Psoas muscle (tissue), 8 donors: Measurements from ENCODE around the gene LMF2. TPM values are rescaled to one million over a fixed set of nuclear protein-coding genes. Genes with fewer than 3 reads are reported as not detected.
"Not testable (repeated sequence)": the region's sequence is repeated elsewhere in the genome, so short reads cannot be mapped to it uniquely, and the experiment has no call there.

Experiments used
- ATAC-seq, 4 donors: fragments of 200-7000 bp; cut with Tn5 transposase; one replicate each; pipeline ENCODE4 v1.9.1; 2020; ENCODE audit warnings: moderate library complexity in 3 of 4, mild to moderate bottlenecking in 2 of 4
- DNase-seq, 2 donors: peaks; one replicate each; pipeline ENCODE4 v3.0.0-alpha.2; 2020
- H3K27ac ChIP-seq: fragments of 200-600 bp; one replicate; pipeline ENCODE4 v1.8.0; 2022
- H3K27me3 ChIP-seq, 3 donors: fragments of 200-600 bp in 1 of 3; one replicate each; pipeline versions ENCODE4 v1.6.1 to v1.8.0; 2013 to 2022; ENCODE audit warnings: low read length in 2 of 3, mild to moderate bottlenecking in 2 of 3, moderate library complexity in 1 of 3; ENCODE audit not compliant: insufficient read depth in 3 of 3
- H3K36me3 ChIP-seq, 2 donors: fragments of 200-600 bp in 1 of 2; one replicate each; pipeline versions ENCODE4 v1.6.1 to v1.8.0; 2013 to 2022; ENCODE audit warnings: low read depth in 1 of 2, mild to moderate bottlenecking in 1 of 2, moderate library complexity in 1 of 2; ENCODE audit not compliant: insufficient read depth in 1 of 2
- H3K4me1 ChIP-seq: fragments of 200-600 bp; one replicate; pipeline ENCODE4 v1.8.0; 2022
- H3K4me3 ChIP-seq: fragments of 200-600 bp; one replicate; pipeline ENCODE4 v1.8.0; 2022; ENCODE audit warnings: mild to moderate bottlenecking
- H3K9me3 ChIP-seq: fragments of 200-600 bp; one replicate; pipeline ENCODE4 v1.8.0; 2022
- WGBS, 3 donors: extraction: QIAGEN DNeasy Blood & Tissue Kit; methylation state at CpG; one replicate each; pipeline versions ENCODE4 v1.1.6 to v1.1.7; 2013; 5-methylcytosine and 5-hydroxymethylcytosine counted together
- intact Hi-C, 2 donors: fragments of 100-400 bp; cut with DNase I; formaldehyde crosslinking; loops; one replicate each; pipeline versions ENCODE4 v1.11.0 to v1.14.2; 2022
- polyA plus RNA-seq, 3 donors: library from polyadenylated mRNA; stranded (reverse); fragments of 200-250 nt; gene quantifications; one replicate each; pipeline ENCODE4 v1.2.3, GENCODE V29; 2013
- total RNA-seq, 4 donors: library from RNA; stranded (reverse); fragmentation: NEBNext Ultra II Directional in 2 of 4; extraction: Animal tissue kit (Norgen Biotek cat#: 25700) in 2 of 4; gene quantifications; one replicate each; pipeline versions ENCODE4 v1.2.1 to v1.2.4, GENCODE V29; 2021 to 2023
- TF ChIP-seq, protein P1 (sequence below): fragments of 200-600 bp; IDR thresholded peaks from one replicate; pipeline ENCODE4 v1.8.0; 2022; ENCODE audit warnings: antibody characterized with exemption
- donor health status: healthy with polysubstance abuse.
- donor health status: DM: no; HTN: no; CAD: no; lungs with moderate emphysema.
- donor health status: Bipolar disorder and iron deficiency.
- donor health status: healthy.
- donor health status: DM: yes; HTN: yes; CAD: no.
- donor health status: DM: no; HTN: no; CAD: no.
- donor health status: DM: no; HTN: no; CAD: no.
- donor health status: DM: yes; HTN: yes; CAD: no.

The LMF2 gene
- total and polyA plus RNA-seq, 7 donors, result 14.9 to 24.1 (median 17.2) TPM

DNA sequence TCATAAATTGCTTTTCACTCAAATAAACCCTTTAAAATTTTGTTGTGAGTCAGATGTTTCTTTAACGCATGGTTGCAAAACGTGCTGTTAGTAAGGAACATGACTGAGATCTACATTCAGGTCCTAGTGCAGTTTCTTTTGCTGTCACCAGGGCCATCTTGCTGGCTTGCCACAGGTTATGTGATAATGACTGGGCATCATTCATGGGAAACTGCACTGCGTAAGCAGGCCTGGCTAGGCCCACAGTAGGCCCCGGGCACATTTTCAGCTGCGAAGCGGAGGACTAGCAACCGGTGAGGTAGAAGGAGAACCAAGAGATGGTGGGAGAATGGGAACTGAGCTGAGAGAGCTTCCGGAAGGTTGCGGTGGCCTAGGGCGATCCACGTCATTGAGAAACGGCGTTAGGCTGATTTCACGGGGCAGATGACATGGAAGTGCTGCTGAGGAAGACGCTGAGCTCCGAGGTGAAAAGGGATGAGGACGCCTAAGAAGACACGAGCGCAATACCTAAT lies 35.0 kb upstream of the LMF2 start:
- peaks cover 0 to 40% (median 15%) of the 10 kb centered on the region in 3 donors for H3K27me3 ChIP-seq
- intact Hi-C loops, result no loop called here
- ATAC-seq (no peak), DNase-seq (peak in 1 of 2 donors; percentile 54)
- peaks cover 5% of the 10 kb centered on the region for H3K4me1 ChIP-seq
- no peak overlapping the region for H3K4me3 ChIP-seq
- 90 to 93% (median 91%) methylated on average over 19 of the region's 19 CpGs for WGBS, 3 donors
- H3K27ac ChIP-seq, result no peak overlapping the region
- no peaks in the 10 kb centered on the region for H3K36me3 ChIP-seq
- H3K9me3 ChIP-seq, result no peaks in the 10 kb centered on the region
- TF ChIP-seq, protein P1, sequence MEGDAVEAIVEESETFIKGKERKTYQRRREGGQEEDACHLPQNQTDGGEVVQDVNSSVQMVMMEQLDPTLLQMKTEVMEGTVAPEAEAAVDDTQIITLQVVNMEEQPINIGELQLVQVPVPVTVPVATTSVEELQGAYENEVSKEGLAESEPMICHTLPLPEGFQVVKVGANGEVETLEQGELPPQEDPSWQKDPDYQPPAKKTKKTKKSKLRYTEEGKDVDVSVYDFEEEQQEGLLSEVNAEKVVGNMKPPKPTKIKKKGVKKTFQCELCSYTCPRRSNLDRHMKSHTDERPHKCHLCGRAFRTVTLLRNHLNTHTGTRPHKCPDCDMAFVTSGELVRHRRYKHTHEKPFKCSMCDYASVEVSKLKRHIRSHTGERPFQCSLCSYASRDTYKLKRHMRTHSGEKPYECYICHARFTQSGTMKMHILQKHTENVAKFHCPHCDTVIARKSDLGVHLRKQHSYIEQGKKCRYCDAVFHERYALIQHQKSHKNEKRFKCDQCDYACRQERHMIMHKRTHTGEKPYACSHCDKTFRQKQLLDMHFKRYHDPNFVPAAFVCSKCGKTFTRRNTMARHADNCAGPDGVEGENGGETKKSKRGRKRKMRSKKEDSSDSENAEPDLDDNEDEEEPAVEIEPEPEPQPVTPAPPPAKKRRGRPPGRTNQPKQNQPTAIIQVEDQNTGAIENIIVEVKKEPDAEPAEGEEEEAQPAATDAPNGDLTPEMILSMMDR, result no peak

DNA sequence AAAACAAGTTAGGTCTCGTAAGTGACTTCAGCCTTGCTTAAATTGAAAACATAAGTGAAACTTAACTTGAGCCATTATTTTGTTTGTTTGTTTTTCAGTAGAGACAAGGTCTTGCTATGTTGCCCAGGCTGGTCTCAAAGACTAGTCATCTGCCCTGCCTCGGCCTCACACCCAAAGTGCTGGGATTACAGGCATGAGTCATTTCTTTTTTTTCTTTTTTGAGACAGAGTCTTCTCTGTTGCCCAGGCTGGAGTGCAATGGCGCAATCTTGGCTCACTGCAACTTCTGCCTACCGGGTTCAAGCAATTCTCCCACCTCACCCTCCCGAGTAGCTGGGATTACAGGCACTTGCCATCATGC lies 34.1 kb upstream of the LMF2 start:
- ATAC-seq (peak in 2 of 4 donors; percentile 42 to 58), DNase-seq (peak in 1 of 2 donors; percentile 65)
- intact Hi-C loops, H3K4me1 ChIP-seq, H3K4me3 ChIP-seq, H3K9me3 ChIP-seq, H3K36me3 ChIP-seq: not testable (repeated sequence)
- WGBS, 3 donors, result 59 to 79% (median 68%) methylated on average over 5 of the region's 5 CpGs
- peak overlapping the region; percentile 50 for H3K27ac ChIP-seq
- H3K27me3 ChIP-seq, result peaks cover 0 to 34% (median 7%) of the 10 kb centered on the region in 3 donors

DNA sequence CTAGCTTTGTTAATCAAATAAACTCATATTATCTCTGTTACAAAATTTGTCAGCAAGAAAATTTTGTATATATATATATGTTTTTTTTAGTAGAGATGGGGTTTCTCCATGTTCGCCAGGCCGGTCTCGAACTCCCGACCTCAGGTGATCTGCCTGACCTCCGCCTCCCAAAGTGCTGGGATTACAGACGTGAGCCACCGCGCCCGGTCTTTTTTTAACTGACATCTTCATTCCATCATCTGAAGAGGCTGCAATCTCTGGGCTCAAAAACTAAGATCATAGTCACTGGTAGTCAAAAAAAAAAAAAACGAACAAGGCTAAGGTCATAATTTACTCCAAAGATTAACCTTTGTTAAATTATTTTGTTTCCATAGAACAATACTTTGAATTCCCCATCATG lies 32.9 kb upstream of the LMF2 start:
- TF ChIP-seq, protein P1, result no peak
- H3K36me3 ChIP-seq, result no peaks in the 10 kb centered on the region
- intact Hi-C loops, result no loop called here
- H3K4me3 ChIP-seq, result no peak overlapping the region
- H3K4me1 ChIP-seq, result peaks cover 5% of the 10 kb centered on the region
- no peak for DNase-seq
- no peak for ATAC-seq
- peaks cover 0 to 27% (median 2%) of the 10 kb centered on the region in 3 donors for H3K27me3 ChIP-seq
- H3K27ac ChIP-seq, result peak overlapping the region; percentile 80
- no peaks in the 10 kb centered on the region for H3K9me3 ChIP-seq
- WGBS, 3 donors, result 78 to 86% (median 83%) methylated on average over 10 of the region's 10 CpGs

DNA sequence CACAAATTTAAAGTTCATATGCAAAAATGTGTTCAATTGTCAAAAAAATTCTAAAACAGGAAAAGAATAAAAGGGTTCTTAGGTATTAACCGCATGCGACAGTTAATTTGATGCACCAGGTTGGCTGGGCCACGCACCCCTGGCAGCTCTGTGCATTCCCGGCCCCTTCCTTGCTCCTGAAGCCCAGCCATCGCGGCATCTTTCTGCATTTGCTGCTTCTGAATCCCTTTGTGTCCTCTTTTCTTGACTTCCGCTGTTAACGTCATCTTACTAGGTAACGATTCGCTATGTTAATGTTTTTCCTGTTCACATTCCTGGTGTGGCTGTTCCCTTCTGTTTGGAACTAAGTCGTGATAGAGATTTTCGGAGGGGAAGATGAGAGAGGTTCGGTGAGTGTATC lies 30.3 kb upstream of the LMF2 start:
- DNase-seq (no peak), ATAC-seq (no peak)
- TF ChIP-seq, protein P1, result no peak
- intact Hi-C loops, result no loop called here
- H3K4me3 ChIP-seq, result no peak overlapping the region
- H3K27ac ChIP-seq, result peak overlapping the region; percentile 80
- peaks cover 0 to 37% (median 6%) of the 10 kb centered on the region in 3 donors for H3K27me3 ChIP-seq
- H3K36me3 ChIP-seq, result no peaks in the 10 kb centered on the region
- peaks cover 5% of the 10 kb centered on the region for H3K4me1 ChIP-seq
- H3K9me3 ChIP-seq, result no peaks in the 10 kb centered on the region
- 78 to 88% (median 86%) methylated on average over 13 of the region's 13 CpGs for WGBS, 3 donors

DNA sequence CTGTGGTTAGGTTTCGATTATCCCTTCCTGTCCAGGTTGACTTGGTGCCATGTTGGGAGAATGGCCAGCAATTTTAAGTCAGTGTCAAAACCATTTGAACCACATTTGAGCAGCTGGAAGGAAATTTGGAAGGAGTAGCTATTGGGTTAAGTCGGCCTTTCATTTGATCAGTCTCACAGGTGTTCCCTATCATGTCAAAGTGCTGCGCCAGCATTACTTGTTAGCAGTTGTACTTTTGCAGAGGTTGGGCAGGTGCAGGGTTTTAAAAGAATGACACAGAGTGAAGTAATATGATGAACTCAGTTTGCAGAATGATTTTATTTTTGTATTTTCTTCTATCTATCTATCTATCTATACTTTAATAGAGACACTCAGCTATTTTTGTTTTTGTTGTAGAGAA lies 28.7 kb upstream of the LMF2 start:
- TF ChIP-seq, protein P1, result no peak
- DNase-seq (no peak), ATAC-seq (no peak)
- 46 to 60% (median 51%) methylated on average over 3 of the region's 3 CpGs for WGBS, 3 donors
- peaks cover 14% of the 10 kb centered on the region for H3K4me1 ChIP-seq
- H3K27ac ChIP-seq, result no peak overlapping the region
- H3K36me3 ChIP-seq, result no peaks in the 10 kb centered on the region
- H3K9me3 ChIP-seq, result no peaks in the 10 kb centered on the region
- H3K27me3 ChIP-seq, result peaks cover 0 to 53% (median 9%) of the 10 kb centered on the region in 3 donors
- intact Hi-C loops, result no loop called here
- no peak overlapping the region for H3K4me3 ChIP-seq
